ENCODE measurements around the gene RHOT1. TPM values are rescaled to one million over a fixed set of nuclear protein-coding genes. Genes with fewer than 3 reads are reported as not detected.
"Not testable (repeated sequence)": the region's sequence is repeated elsewhere in the genome, so short reads cannot be mapped to it uniquely, and the experiment has no call there.

RHOT1 gene
- total RNA-seq, 1 experiment from 2014 or later: 23.0 TPM

DNA sequence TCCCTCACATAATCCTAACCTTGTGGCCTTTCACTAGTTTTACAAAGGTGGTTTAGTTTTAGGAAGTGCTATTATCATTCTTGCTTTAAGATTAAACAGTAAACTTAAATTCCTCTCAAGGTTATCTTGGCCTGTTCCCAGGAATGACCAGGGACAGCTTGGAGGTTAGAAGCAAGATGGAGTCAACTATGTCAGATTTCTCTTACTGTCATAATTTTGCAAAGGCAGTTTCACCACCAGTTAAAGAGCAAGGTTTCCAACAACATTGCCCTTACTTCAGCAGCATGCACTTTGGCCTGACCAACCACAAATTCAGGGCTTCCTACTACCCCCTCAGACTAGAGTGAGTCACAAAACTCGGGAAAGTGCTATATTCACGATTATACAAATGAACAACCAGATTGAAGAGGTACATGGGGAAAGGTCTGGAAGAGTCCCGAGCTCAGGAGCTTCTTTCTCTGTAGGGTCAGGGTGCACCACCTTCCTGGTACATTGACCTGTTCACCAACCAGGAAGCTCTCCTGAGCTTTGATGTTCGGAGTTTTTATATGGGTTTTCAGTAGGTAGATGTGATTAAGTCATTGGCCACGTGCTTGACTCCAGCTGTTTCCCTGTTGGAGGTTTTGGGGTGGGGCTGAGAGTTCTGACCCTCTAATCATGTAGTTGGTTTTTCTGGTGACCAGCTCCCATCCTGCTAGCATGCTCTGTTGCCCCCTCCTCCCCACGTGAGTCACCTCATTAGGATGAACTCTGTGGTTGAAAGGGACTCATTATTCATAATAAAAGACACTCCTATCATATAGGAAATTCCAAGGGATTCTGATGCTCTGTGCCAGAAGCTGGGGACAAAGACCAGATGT, 19.4 kb downstream of the RHOT1 start:
- CTCF ChIA-PET: no interaction called here
- no TSS peak for BruUV-seq (replicated peaks)
- peak; percentile 44 for DNase-seq
- intact Hi-C loops (cut with micrococcal nuclease; ENCODE audit: unreplicated experiment): no loop called here
- Mint-ChIP-seq H3K9me3 (ENCODE audit: low read depth, unreplicated experiment) (peaks cover 5% of the 10 kb centered on the region), H3K27ac (ENCODE audit: unreplicated experiment) (peak overlapping the region; percentile 22), H3K36me3 (ENCODE audit: insufficient read depth, unreplicated experiment) (peaks cover 15% of the 10 kb centered on the region), H3K27me3 (ENCODE audit: unreplicated experiment) (no peaks in the 10 kb centered on the region), H3K4me3 (ENCODE audit: low read depth, unreplicated experiment) (no peak overlapping the region), H3K4me1 (ENCODE audit: low read depth, unreplicated experiment) (peaks cover 16% of the 10 kb centered on the region)
- TF ChIP-seq, protein P1, sequence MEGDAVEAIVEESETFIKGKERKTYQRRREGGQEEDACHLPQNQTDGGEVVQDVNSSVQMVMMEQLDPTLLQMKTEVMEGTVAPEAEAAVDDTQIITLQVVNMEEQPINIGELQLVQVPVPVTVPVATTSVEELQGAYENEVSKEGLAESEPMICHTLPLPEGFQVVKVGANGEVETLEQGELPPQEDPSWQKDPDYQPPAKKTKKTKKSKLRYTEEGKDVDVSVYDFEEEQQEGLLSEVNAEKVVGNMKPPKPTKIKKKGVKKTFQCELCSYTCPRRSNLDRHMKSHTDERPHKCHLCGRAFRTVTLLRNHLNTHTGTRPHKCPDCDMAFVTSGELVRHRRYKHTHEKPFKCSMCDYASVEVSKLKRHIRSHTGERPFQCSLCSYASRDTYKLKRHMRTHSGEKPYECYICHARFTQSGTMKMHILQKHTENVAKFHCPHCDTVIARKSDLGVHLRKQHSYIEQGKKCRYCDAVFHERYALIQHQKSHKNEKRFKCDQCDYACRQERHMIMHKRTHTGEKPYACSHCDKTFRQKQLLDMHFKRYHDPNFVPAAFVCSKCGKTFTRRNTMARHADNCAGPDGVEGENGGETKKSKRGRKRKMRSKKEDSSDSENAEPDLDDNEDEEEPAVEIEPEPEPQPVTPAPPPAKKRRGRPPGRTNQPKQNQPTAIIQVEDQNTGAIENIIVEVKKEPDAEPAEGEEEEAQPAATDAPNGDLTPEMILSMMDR (IDR thresholded peaks at IDR 0.05; ENCODE audit: unreplicated experiment): no peak

DNA sequence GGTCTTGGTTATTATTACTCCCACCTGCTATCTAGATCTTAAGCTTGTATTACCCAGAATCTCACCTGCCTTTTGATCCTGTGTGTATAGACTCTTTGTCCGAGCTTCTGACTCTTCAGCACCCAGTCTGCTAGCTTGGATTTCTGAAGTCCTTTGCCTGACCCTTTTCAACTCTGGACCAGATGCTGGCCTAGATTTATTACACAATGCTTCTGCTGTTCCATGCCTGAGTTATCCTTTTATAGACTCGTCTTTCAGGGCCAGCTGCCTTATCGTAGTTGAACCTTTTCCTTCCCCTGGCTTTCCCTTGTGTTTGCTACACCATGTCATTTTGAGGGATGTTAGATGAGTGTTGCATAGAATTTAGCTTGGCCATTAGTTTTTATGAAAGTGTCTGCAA, 32.6 kb downstream of the RHOT1 start:
- TF ChIP-seq, protein P1 (IDR thresholded peaks at IDR 0.05; ENCODE audit: unreplicated experiment): no peak
- CTCF ChIA-PET: no interaction called here
- Mint-ChIP-seq H3K4me1 (ENCODE audit: low read depth, unreplicated experiment) (no peaks in the 10 kb centered on the region), H3K27ac (ENCODE audit: unreplicated experiment) (no peak overlapping the region), H3K4me3 (ENCODE audit: low read depth, unreplicated experiment) (no peak overlapping the region), H3K36me3 (ENCODE audit: insufficient read depth, unreplicated experiment) (peaks cover 33% of the 10 kb centered on the region), H3K27me3 (ENCODE audit: unreplicated experiment) (no peaks in the 10 kb centered on the region), H3K9me3 (ENCODE audit: low read depth, unreplicated experiment) (no peaks in the 10 kb centered on the region)
- DNase-seq: no peak
- intact Hi-C loops (cut with micrococcal nuclease; ENCODE audit: unreplicated experiment): no loop called here
- no TSS peak for BruUV-seq (replicated peaks)

DNA sequence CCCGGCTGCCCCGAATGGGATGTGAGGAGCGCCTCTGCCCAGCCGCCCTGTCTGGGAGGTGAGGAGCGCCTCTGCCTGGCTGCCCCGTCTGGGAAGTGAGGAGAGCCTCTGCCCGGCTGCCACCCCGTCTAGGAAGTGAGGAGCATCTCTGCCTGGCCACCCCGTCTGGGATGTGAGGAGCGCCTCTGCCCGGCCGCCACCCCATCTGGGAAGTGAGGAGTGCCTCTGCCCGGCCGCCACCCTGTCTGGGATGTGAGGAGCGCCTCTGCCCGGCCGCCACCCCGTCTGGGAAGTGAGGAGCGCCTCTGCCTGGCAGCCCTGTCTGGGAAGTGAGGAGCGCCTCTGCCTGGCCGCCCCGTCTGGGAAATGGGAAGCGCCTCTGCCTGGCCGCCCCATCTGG, 36.4 kb downstream of the RHOT1 start:
- CTCF ChIA-PET: interaction anchor here (0.7 kb wide), 1 partner anchor 21 kb away, joined by 3 read pairs; no protein-coding TSS in a partner anchor
- peaks cover 41% of the 10 kb centered on the region for H3K36me3 Mint-ChIP-seq (ENCODE audit: insufficient read depth, unreplicated experiment)
- BruUV-seq (replicated peaks); H3K27me3 Mint-ChIP-seq (ENCODE audit: unreplicated experiment); H3K27ac Mint-ChIP-seq (ENCODE audit: unreplicated experiment); H3K9me3 Mint-ChIP-seq (ENCODE audit: low read depth, unreplicated experiment); DNase-seq; H3K4me3 Mint-ChIP-seq (ENCODE audit: low read depth, unreplicated experiment); H3K4me1 Mint-ChIP-seq (ENCODE audit: low read depth, unreplicated experiment); intact Hi-C loops (cut with micrococcal nuclease; ENCODE audit: unreplicated experiment): not testable (repeated sequence)

DNA sequence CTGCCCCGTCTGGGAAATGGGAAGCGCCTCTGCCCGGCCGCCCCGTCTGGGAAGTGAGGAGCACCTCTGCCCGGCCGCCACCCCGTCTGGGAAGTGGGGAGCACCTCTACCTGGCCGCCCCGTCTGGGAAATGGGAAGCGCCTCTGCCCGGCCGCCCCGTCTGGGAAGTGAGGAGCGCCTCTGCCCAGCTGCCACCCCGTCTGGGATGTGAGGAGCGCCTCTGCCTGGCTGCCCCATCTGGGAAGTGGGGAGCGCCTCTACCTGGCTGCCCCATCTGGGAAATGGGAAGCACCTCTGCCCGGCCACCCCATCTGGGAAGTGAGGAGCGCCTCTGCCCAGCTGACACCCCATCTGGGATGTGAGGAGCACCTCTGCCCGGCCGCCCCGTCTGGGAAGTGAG, 36.8 kb downstream of the RHOT1 start:
- H3K4me3 Mint-ChIP-seq (ENCODE audit: low read depth, unreplicated experiment); intact Hi-C loops (cut with micrococcal nuclease; ENCODE audit: unreplicated experiment); H3K4me1 Mint-ChIP-seq (ENCODE audit: low read depth, unreplicated experiment); BruUV-seq (replicated peaks); H3K9me3 Mint-ChIP-seq (ENCODE audit: low read depth, unreplicated experiment); DNase-seq; H3K27ac Mint-ChIP-seq (ENCODE audit: unreplicated experiment); H3K27me3 Mint-ChIP-seq (ENCODE audit: unreplicated experiment): not testable (repeated sequence)
- CTCF ChIA-PET: interaction anchor here (0.7 kb wide), 1 partner anchor 21 kb away, joined by 3 read pairs; no protein-coding TSS in a partner anchor
- peaks cover 41% of the 10 kb centered on the region for H3K36me3 Mint-ChIP-seq (ENCODE audit: insufficient read depth, unreplicated experiment)

DNA sequence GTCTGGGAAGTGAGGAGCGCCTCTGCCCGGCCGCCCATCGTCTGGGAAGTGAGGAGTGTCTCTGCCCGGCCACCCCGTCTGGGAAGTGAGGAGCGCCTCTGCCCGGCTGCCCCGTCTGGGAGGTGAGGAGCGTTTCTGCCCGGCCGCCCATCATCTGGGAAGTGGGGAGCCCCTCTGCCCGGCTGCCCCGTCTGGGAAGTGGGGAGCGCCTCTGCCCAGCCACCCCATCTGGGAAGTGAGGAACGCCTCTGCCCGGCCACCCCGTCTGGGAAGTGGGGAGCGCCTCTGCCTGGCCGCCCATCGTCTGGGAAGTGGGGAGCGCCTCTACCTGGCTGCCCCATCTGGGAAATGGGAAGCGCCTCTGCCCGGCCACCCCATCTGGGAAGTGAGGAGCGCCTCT, 37.2 kb downstream of the RHOT1 start:
- H3K27me3 Mint-ChIP-seq (ENCODE audit: unreplicated experiment): not testable (repeated sequence)

DNA sequence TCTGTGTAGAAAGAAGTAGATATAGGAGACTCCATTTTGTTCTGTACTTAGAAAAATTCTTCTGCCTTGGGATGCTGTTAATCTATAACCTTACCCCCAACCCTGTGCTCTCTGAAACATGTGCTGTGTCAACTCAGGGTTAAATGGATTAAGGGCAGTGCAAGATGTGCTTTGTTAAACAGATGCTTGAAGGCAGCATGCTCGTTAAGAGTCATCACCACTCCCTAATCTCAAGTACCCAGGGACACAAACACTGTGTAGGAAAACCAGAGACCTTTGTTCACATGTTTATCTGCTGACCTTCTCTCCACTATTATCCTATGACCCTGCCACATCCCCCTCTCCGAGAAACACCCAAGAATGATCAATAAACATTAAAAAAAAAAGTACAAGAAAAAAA, 38.0 kb downstream of the RHOT1 start:
- H3K27ac Mint-ChIP-seq (ENCODE audit: unreplicated experiment); DNase-seq; H3K4me3 Mint-ChIP-seq (ENCODE audit: low read depth, unreplicated experiment); H3K4me1 Mint-ChIP-seq (ENCODE audit: low read depth, unreplicated experiment); H3K9me3 Mint-ChIP-seq (ENCODE audit: low read depth, unreplicated experiment); intact Hi-C loops (cut with micrococcal nuclease; ENCODE audit: unreplicated experiment); H3K27me3 Mint-ChIP-seq (ENCODE audit: unreplicated experiment); BruUV-seq (replicated peaks): not testable (repeated sequence)
- CTCF ChIA-PET: interaction anchor here (0.7 kb wide), 1 partner anchor 18 kb away, joined by 3 read pairs; no protein-coding TSS in a partner anchor
- H3K36me3 Mint-ChIP-seq (ENCODE audit: insufficient read depth, unreplicated experiment): peaks cover 41% of the 10 kb centered on the region

More for the DNA sequence above, 37.2 kb downstream of the RHOT1 start:
- DNase-seq; H3K4me1 Mint-ChIP-seq (ENCODE audit: low read depth, unreplicated experiment); BruUV-seq (replicated peaks); H3K27ac Mint-ChIP-seq (ENCODE audit: unreplicated experiment); intact Hi-C loops (cut with micrococcal nuclease; ENCODE audit: unreplicated experiment); H3K9me3 Mint-ChIP-seq (ENCODE audit: low read depth, unreplicated experiment); H3K4me3 Mint-ChIP-seq (ENCODE audit: low read depth, unreplicated experiment): not testable (repeated sequence)
- H3K36me3 Mint-ChIP-seq (ENCODE audit: insufficient read depth, unreplicated experiment): peaks cover 41% of the 10 kb centered on the region
- CTCF ChIA-PET: interaction anchor here (0.7 kb wide), 1 partner anchor 20 kb away, joined by 3 read pairs; no protein-coding TSS in a partner anchor
